WTC11 (cell line): ENCODE results near the gene GAS1. TPM values are rescaled to one million over a fixed set of nuclear protein-coding genes. Genes with fewer than 3 reads are reported as not detected.

Experiments
- AFF4 ChIP-seq: sonication (generic); formaldehyde crosslinking; IDR thresholded peaks from 2 replicates; pipeline ENCODE4 v1.8.1; 2023; ENCODE audit warnings: mild to moderate bottlenecking, missing genetic modification reagents, borderline replicate concordance
- ATF6 ChIP-seq: sonication (generic); formaldehyde crosslinking; IDR thresholded peaks from 2 replicates; pipeline ENCODE4 v1.8.1; 2023; ENCODE audit warnings: mild to moderate bottlenecking, missing genetic modification reagents
- FOXK1 ChIP-seq: sonication (generic); formaldehyde crosslinking; IDR thresholded peaks from 2 replicates; pipeline ENCODE4 v1.8.0; 2022; ENCODE audit warnings: mild to moderate bottlenecking, moderate library complexity, missing genetic modification reagents
- PRDM15 ChIP-seq: sonication (generic); formaldehyde crosslinking; IDR thresholded peaks from 2 replicates; pipeline ENCODE4 v1.8.0; 2022; ENCODE audit warnings: missing genetic modification reagents
- total RNA-seq: library from RNA; stranded (reverse); gene quantifications from 3 replicates; pipeline ENCODE4 v1.2.3, GENCODE V29; 2021

GAS1 gene
- total RNA-seq, 1 experiment from 2014 or later, result 5.0 TPM

- no peak for TF ChIP-seq AFF4 (CRISPR knock-in tag)
- no peak for TF ChIP-seq PRDM15
- no peak for TF ChIP-seq FOXK1 (CRISPR knock-in tag)
- no peak for TF ChIP-seq ATF6 (CRISPR knock-in tag)
- TF ChIP-seq, all 79 proteins: peak for 0
These were observed 45.8 kb downstream of the GAS1 start (continued) for GRCh38 chr9:86901511-86901910.
